WTC11 (cell line): ENCODE measurements around the gene IGSF5. TPM values are rescaled to one million over a fixed set of nuclear protein-coding genes. Genes with fewer than 3 reads are reported as not detected.

ENCODE experiments used
- ATAC-seq: fragments of 200-7000 bp; cut with Tn5 transposase; 2 replicates; pipeline ENCODE4 v1.10.0; 2021; ENCODE audit warnings: mild to moderate bottlenecking, moderate library complexity
- CTCF ChIA-PET: fragments of 300-600 bp; sonication (Branson Sonifier 250); formaldehyde crosslinking; loops from one replicate; lab custom pipeline; 2021; ENCODE audit warnings: antibody characterized with exemption; lab: Charles Lee
- POLR2A ChIA-PET: fragments of 350-600 bp; sonication (Branson Sonifier 250); formaldehyde crosslinking; loops from one replicate; lab custom pipeline; 2021; ENCODE audit warnings: antibody characterized with exemption; lab: Charles Lee
- DNase-seq: peaks from one replicate; pipeline ENCODE4 v3.0.0; 2021; ENCODE audit warnings: low spot score
- H3K27ac Mint-ChIP-seq: 2 replicates; pipeline ENCODE4 v1.8.0; 2021; ENCODE audit warnings: mixed read lengths
- H3K27me3 Mint-ChIP-seq: 2 replicates; pipeline ENCODE4 v1.8.0; 2021; ENCODE audit warnings: low read depth, mild to moderate bottlenecking, moderate library complexity, mixed read lengths
- H3K36me3 Mint-ChIP-seq: 2 replicates; pipeline ENCODE4 v1.8.0; 2021; ENCODE audit warnings: mixed read lengths
- H3K4me1 Mint-ChIP-seq: 2 replicates; pipeline ENCODE4 v1.8.0; 2022; ENCODE audit warnings: mixed read lengths
- H3K4me3 Mint-ChIP-seq: 2 replicates; pipeline ENCODE4 v1.8.0; 2021; ENCODE audit warnings: mild to moderate bottlenecking, moderate library complexity, mixed read lengths
- H3K9me3 Mint-ChIP-seq: 2 replicates; pipeline ENCODE4 v1.8.0; 2021; ENCODE audit warnings: mixed read lengths
- ATF2 ChIP-seq: sonication (generic); formaldehyde crosslinking; IDR thresholded peaks from 2 replicates; pipeline ENCODE4 v1.8.1; 2022; ENCODE audit warnings: low read depth, missing genetic modification reagents, borderline replicate concordance
- ETV6 ChIP-seq: sonication (generic); formaldehyde crosslinking; IDR thresholded peaks from 2 replicates; pipeline ENCODE4 v1.8.1; 2022; ENCODE audit warnings: mild to moderate bottlenecking, missing genetic modification reagents
- MAX ChIP-seq: sonication (generic); formaldehyde crosslinking; IDR thresholded peaks from 2 replicates; pipeline ENCODE4 v1.8.0; 2022; ENCODE audit warnings: mild to moderate bottlenecking, missing genetic modification reagents
- MYBL2 ChIP-seq: sonication (generic); formaldehyde crosslinking; IDR thresholded peaks from 2 replicates; pipeline ENCODE4 v1.8.1; 2023; ENCODE audit warnings: mild to moderate bottlenecking, moderate library complexity, missing genetic modification reagents
- PREB ChIP-seq: sonication (generic); formaldehyde crosslinking; IDR thresholded peaks from 2 replicates; pipeline ENCODE4 v1.8.1; 2022; ENCODE audit warnings: mild to moderate bottlenecking, missing genetic modification reagents, moderate library complexity, borderline replicate concordance
- ZNF121 ChIP-seq: sonication (generic); formaldehyde crosslinking; IDR thresholded peaks from 2 replicates; pipeline ENCODE4 v1.8.0; 2023; ENCODE audit warnings: missing genetic modification reagents
- total RNA-seq: library from RNA; stranded (reverse); gene quantifications from 3 replicates; pipeline ENCODE4 v1.2.3, GENCODE V29; 2021
- TF ChIP-seq, protein P1 (sequence below): fragments of 250-450 bp; sonication (Bioruptor Pico); IDR thresholded peaks from 2 replicates; pipeline ENCODE4 v1.9.0; 2021; ENCODE audit warnings: mild to moderate bottlenecking
- TF ChIP-seq, protein P2 (sequence below): sonication (generic); formaldehyde crosslinking; IDR thresholded peaks from 2 replicates; pipeline ENCODE4 v1.8.1; 2023; ENCODE audit warnings: mild to moderate bottlenecking, missing genetic modification reagents
- TF ChIP-seq, protein P3 (sequence below): sonication (generic); formaldehyde crosslinking; IDR thresholded peaks from 2 replicates; pipeline ENCODE4 v1.8.1; 2023; ENCODE audit warnings: mild to moderate bottlenecking, missing genetic modification reagents

IGSF5 gene
- total RNA-seq, 1 experiment from 2014 or later: 3.6 TPM

- no peak overlapping the region for H3K27ac Mint-ChIP-seq
- DNase-seq (no peak), ATAC-seq (no peak)
- ChIA-PET POLR2A (no interaction called here), CTCF (no interaction called here)
- no peak overlapping the region for H3K4me3 Mint-ChIP-seq
- H3K4me1 Mint-ChIP-seq: peaks cover 14% of the 10 kb centered on the region
- no peaks in the 10 kb centered on the region; the same call in 1 of the 2 replicates for H3K27me3 Mint-ChIP-seq
- no peak for TF ChIP-seq ATF2
- TF ChIP-seq ZNF121 (CRISPR knock-in tag): no peak
- H3K9me3 Mint-ChIP-seq: peaks cover 26% of the 10 kb centered on the region
- H3K36me3 Mint-ChIP-seq: peaks cover 11% of the 10 kb centered on the region
These were observed 5.7 kb downstream of the IGSF5 start for GRCh38 chr21:39750670-39751069.

- POLR2A ChIA-PET: no interaction called here
- CTCF ChIA-PET: interaction anchor here (0.7 kb wide), 1 partner anchor 34 kb away, joined by 3 read pairs; no protein-coding TSS in a partner anchor
- no peak overlapping the region for H3K27ac Mint-ChIP-seq
These were observed 9.8 kb downstream of the IGSF5 start for GRCh38 chr21:39754811-39755210.

DNA sequence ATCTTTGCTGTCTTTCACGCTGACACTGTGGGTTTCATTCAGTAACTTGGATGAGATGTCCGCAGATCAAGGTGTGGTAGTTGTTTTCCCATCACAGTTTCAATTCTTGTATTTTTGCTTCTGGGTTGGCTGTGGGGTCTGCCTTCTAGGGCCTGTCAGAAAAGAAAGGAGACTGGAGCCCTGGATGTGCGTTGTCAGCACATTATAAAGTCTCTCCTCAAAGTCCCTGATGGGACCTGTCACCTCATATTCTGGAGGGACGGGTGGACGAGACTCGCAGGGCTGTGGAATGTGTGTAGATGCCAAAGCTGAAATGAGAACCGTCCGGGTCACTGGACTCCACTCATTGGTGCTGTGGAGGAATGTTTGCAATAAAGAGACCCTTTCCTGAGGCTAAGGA, 11.3 kb downstream of the IGSF5 start:
- ATAC-seq (no peak), DNase-seq (no peak)
- no peak overlapping the region for H3K27ac Mint-ChIP-seq
- POLR2A ChIA-PET: no interaction called here
- peaks cover 11% of the 10 kb centered on the region for H3K36me3 Mint-ChIP-seq
- no peak for TF ChIP-seq ETV6 (CRISPR knock-in tag)
- TF ChIP-seq, all 79 proteins: peak for 0
- H3K9me3 Mint-ChIP-seq: peaks cover 24% of the 10 kb centered on the region
- no peak overlapping the region for H3K4me3 Mint-ChIP-seq
- CTCF ChIA-PET: no interaction called here
- peaks cover 14% of the 10 kb centered on the region for H3K4me1 Mint-ChIP-seq
- H3K27me3 Mint-ChIP-seq: no peaks in the 10 kb centered on the region; the same call in 1 of the 2 replicates

More at GRCh38 chr21:39754811-39755210, 9.8 kb downstream of the IGSF5 start:
- H3K4me3 Mint-ChIP-seq: no peak overlapping the region
- TF ChIP-seq PREB (CRISPR knock-in tag) (no peak), MYBL2 (CRISPR knock-in tag) (no peak)
- TF ChIP-seq, protein P1, sequence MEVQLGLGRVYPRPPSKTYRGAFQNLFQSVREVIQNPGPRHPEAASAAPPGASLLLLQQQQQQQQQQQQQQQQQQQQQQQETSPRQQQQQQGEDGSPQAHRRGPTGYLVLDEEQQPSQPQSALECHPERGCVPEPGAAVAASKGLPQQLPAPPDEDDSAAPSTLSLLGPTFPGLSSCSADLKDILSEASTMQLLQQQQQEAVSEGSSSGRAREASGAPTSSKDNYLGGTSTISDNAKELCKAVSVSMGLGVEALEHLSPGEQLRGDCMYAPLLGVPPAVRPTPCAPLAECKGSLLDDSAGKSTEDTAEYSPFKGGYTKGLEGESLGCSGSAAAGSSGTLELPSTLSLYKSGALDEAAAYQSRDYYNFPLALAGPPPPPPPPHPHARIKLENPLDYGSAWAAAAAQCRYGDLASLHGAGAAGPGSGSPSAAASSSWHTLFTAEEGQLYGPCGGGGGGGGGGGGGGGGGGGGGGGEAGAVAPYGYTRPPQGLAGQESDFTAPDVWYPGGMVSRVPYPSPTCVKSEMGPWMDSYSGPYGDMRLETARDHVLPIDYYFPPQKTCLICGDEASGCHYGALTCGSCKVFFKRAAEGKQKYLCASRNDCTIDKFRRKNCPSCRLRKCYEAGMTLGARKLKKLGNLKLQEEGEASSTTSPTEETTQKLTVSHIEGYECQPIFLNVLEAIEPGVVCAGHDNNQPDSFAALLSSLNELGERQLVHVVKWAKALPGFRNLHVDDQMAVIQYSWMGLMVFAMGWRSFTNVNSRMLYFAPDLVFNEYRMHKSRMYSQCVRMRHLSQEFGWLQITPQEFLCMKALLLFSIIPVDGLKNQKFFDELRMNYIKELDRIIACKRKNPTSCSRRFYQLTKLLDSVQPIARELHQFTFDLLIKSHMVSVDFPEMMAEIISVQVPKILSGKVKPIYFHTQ (CRISPR knock-in tag): no peak
- TF ChIP-seq, protein P2, sequence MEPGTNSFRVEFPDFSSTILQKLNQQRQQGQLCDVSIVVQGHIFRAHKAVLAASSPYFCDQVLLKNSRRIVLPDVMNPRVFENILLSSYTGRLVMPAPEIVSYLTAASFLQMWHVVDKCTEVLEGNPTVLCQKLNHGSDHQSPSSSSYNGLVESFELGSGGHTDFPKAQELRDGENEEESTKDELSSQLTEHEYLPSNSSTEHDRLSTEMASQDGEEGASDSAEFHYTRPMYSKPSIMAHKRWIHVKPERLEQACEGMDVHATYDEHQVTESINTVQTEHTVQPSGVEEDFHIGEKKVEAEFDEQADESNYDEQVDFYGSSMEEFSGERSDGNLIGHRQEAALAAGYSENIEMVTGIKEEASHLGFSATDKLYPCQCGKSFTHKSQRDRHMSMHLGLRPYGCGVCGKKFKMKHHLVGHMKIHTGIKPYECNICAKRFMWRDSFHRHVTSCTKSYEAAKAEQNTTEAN (CRISPR knock-in tag): no peak
- no peaks in the 10 kb centered on the region; the same call in 1 of the 2 replicates for H3K27me3 Mint-ChIP-seq
- peaks cover 8% of the 10 kb centered on the region for H3K36me3 Mint-ChIP-seq
- ATAC-seq: no peak
- H3K9me3 Mint-ChIP-seq: peaks cover 21% of the 10 kb centered on the region
- no peak for DNase-seq
- H3K4me1 Mint-ChIP-seq: peaks cover 14% of the 10 kb centered on the region

GRCh38 chr21:39763272-39763970, 18.4 kb downstream of the IGSF5 start:
- CTCF ChIA-PET: no interaction called here
- DNase-seq (no peak), ATAC-seq (no peak)
- Mint-ChIP-seq H3K4me3 (no peak overlapping the region), H3K36me3 (peaks cover 7% of the 10 kb centered on the region; the same call in 1 of the 2 replicates), H3K27me3 (no peaks in the 10 kb centered on the region), H3K27ac (no peak overlapping the region), H3K9me3 (peaks cover 6% of the 10 kb centered on the region), H3K4me1 (peaks cover 7% of the 10 kb centered on the region; the same call in 1 of the 2 replicates)
- TF ChIP-seq MAX: no peak
- no peak for TF ChIP-seq PREB (CRISPR knock-in tag)
- TF ChIP-seq, protein P3, sequence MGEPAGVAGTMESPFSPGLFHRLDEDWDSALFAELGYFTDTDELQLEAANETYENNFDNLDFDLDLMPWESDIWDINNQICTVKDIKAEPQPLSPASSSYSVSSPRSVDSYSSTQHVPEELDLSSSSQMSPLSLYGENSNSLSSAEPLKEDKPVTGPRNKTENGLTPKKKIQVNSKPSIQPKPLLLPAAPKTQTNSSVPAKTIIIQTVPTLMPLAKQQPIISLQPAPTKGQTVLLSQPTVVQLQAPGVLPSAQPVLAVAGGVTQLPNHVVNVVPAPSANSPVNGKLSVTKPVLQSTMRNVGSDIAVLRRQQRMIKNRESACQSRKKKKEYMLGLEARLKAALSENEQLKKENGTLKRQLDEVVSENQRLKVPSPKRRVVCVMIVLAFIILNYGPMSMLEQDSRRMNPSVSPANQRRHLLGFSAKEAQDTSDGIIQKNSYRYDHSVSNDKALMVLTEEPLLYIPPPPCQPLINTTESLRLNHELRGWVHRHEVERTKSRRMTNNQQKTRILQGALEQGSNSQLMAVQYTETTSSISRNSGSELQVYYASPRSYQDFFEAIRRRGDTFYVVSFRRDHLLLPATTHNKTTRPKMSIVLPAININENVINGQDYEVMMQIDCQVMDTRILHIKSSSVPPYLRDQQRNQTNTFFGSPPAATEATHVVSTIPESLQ: no peak
- POLR2A ChIA-PET: no interaction called here
